ENCODE results near the gene MTMR6.

Gene MTMR6

GRCh38 chr13:25215253-25215575 lies 72.1 kb downstream of the MTMR6 start:
- DNase-seq (ENCODE audit: low read depth), result no peak
- H3K4me3 ChIP-seq (ENCODE audit: low read depth, low read length), result no peak overlapping the region
- TF ChIP-seq POLR2A (IDR thresholded peaks at IDR 0.05; ENCODE audit: extremely low read depth, insufficient read length) (no peak), MAX (IDR thresholded peaks at IDR 0.05; ENCODE audit: low read depth, low read length) (no peak), MYC (IDR thresholded peaks at IDR 0.05; ENCODE audit: low read depth, low read length) (no peak)
- TF ChIP-seq, protein P1, sequence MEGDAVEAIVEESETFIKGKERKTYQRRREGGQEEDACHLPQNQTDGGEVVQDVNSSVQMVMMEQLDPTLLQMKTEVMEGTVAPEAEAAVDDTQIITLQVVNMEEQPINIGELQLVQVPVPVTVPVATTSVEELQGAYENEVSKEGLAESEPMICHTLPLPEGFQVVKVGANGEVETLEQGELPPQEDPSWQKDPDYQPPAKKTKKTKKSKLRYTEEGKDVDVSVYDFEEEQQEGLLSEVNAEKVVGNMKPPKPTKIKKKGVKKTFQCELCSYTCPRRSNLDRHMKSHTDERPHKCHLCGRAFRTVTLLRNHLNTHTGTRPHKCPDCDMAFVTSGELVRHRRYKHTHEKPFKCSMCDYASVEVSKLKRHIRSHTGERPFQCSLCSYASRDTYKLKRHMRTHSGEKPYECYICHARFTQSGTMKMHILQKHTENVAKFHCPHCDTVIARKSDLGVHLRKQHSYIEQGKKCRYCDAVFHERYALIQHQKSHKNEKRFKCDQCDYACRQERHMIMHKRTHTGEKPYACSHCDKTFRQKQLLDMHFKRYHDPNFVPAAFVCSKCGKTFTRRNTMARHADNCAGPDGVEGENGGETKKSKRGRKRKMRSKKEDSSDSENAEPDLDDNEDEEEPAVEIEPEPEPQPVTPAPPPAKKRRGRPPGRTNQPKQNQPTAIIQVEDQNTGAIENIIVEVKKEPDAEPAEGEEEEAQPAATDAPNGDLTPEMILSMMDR (IDR thresholded peaks at IDR 0.05; ENCODE audit: low read depth, low read length), result no peak

DNA sequence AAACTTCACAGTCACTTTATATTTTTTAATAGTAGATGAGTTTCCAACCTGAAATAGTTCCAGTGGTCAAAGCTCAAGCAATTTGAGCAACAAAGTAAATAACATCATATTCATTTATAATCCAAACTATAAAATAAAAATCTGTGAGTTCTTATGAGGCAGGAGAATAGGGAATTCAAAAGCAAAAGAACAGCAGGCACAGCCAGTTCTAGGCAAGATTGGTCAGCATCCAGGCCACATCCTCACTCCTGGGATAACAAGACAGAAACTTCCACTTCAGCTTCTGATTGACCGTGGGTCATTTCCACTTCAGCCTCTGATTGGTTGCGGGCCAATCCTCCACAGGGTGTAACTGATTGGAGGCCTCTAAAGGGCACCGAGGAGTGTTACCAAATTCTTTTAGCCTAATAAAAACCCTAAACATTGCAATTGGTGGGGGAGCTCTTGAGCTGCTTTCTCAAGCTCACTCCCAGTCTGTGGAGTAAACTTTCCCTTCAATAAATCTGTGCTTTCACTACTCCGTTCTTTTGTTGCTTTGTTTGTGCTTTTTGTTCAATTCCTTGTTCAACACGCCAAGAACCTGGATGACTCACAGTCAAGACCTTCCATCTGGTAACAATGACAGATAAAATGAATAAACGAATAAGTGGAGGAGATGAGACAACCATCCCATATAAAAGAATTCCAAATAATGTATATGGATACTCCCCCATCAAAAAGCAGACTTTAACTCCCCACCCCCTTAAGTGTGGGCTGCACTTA lies 72.6 kb downstream of the MTMR6 start:
- H3K4me3 ChIP-seq (ENCODE audit: low read depth, low read length), result no peak overlapping the region
- DNase-seq (ENCODE audit: low read depth), result no peak
- no peak for TF ChIP-seq MAX (IDR thresholded peaks at IDR 0.05; ENCODE audit: low read depth, low read length)
- TF ChIP-seq, protein P1 (IDR thresholded peaks at IDR 0.05; ENCODE audit: low read depth, low read length), result no peak
- no peak for TF ChIP-seq POLR2A (IDR thresholded peaks at IDR 0.05; ENCODE audit: extremely low read depth, insufficient read length)
- TF ChIP-seq MYC (IDR thresholded peaks at IDR 0.05; ENCODE audit: low read depth, low read length), result no peak

DNA sequence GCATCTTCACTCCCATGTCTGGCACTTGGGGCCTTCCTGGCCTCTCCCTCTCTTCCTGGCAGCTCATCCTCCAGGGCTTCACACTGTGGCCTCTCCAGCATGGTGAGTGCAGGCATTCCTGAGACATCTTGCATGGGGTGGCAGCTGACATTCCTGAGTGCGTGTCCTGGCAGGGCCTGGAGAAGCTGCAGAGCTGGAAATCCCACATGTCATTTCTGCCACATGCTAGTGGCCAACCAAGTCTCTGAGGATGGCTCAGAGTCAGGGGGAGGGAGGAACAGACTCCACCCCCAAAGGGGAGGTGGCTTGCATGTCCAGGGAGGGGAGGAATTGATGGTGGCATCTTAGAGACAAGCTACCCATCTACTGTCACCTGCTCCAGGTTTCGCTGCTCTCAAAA lies 73.6 kb downstream of the MTMR6 start:
- DNase-seq (ENCODE audit: low read depth), result no peak
- no peak for TF ChIP-seq MYC (IDR thresholded peaks at IDR 0.05; ENCODE audit: low read depth, low read length)
- no peak overlapping the region for H3K4me3 ChIP-seq (ENCODE audit: low read depth, low read length)

DNA sequence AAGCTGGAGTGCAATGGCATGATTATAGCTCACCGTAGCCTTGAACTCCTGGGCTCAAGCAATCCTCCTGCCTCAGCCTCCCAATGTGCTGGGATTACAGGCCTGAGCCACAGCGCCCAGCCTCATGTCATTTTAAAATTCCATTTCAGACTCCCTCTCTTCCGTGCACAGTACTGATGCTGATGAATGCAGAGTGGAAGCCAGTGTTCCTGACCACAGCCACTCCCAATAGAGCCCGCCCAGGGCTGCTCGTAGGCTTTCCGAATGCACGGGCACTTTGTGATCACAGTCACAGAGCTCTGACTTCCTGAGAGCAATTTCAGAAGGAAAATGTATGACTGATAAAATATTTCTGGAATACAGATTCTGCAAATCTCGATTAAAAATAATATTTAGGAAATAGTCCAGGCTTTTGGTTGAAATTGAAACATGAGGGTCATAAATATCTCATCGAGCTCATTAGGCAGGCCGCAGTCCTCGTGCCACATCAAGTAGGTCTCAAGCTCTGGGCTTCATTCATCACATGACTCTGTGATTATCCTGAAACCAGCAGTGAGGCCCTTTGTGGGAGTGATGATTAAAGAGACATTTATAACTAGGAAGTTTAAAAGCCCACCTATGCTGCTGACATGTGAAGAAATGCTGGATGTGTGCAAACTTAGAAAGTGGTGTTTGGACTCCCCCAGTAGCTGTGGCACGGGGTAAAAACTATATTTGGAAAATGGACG lies 76.3 kb downstream of the MTMR6 start:
- TF ChIP-seq MYC (IDR thresholded peaks at IDR 0.05; ENCODE audit: low read depth, low read length) (no peak), POLR2A (IDR thresholded peaks at IDR 0.05; ENCODE audit: extremely low read depth, insufficient read length) (no peak), MAX (IDR thresholded peaks at IDR 0.05; ENCODE audit: low read depth, low read length) (no peak)
- TF ChIP-seq, protein P1 (IDR thresholded peaks at IDR 0.05; ENCODE audit: low read depth, low read length), result no peak
- H3K4me3 ChIP-seq (ENCODE audit: low read depth, low read length), result no peak overlapping the region
- no peak for DNase-seq (ENCODE audit: low read depth)

- H3K4me3 ChIP-seq (ENCODE audit: low read depth, low read length), result no peak overlapping the region
- TF ChIP-seq, protein P1 (IDR thresholded peaks at IDR 0.05; ENCODE audit: low read depth, low read length), result no peak
- TF ChIP-seq MYC (IDR thresholded peaks at IDR 0.05; ENCODE audit: low read depth, low read length) (no peak), POLR2A (IDR thresholded peaks at IDR 0.05; ENCODE audit: extremely low read depth, insufficient read length) (no peak), MAX (IDR thresholded peaks at IDR 0.05; ENCODE audit: low read depth, low read length) (no peak)
- DNase-seq (ENCODE audit: low read depth), result no peak
These were observed 79.9 kb downstream of the MTMR6 start for GRCh38 chr13:25207291-25207810.

- no peak overlapping the region for H3K4me3 ChIP-seq (ENCODE audit: low read depth, low read length)
- no peak for DNase-seq (ENCODE audit: low read depth)
- TF ChIP-seq MAX (IDR thresholded peaks at IDR 0.05; ENCODE audit: low read depth, low read length) (no peak), MYC (IDR thresholded peaks at IDR 0.05; ENCODE audit: low read depth, low read length) (no peak), POLR2A (IDR thresholded peaks at IDR 0.05; ENCODE audit: extremely low read depth, insufficient read length) (no peak)
- TF ChIP-seq, protein P1 (IDR thresholded peaks at IDR 0.05; ENCODE audit: low read depth, low read length), result no peak
These were observed 82.4 kb downstream of the MTMR6 start for GRCh38 chr13:25204863-25205262.
